T-helper 1 cell treated with Interleukin-12 subunit alpha and Interleukin-12 subunit beta and Interleukin-4 antibody, amounts not matched to agents 30 μg/mL and 1 μg/mL, for 36 hours (primary cell): ENCODE results near the gene CPT1A.

ENCODE experiments used
- H3K27ac Mint-ChIP-seq: one replicate; pipeline ENCODE4 v1.8.0; 2021; ENCODE audit warnings: mild to moderate bottlenecking, mixed read lengths
- H3K27me3 Mint-ChIP-seq: one replicate; pipeline ENCODE4 v1.8.0; 2021; ENCODE audit warnings: low read depth, mixed read lengths
- H3K36me3 Mint-ChIP-seq: one replicate; pipeline ENCODE4 v1.8.0; 2021; ENCODE audit warnings: low read depth, mixed read lengths
- H3K4me1 Mint-ChIP-seq: one replicate; pipeline ENCODE4 v1.8.0; 2021; ENCODE audit warnings: low read depth, mixed read lengths
- H3K4me3 Mint-ChIP-seq: one replicate; pipeline ENCODE4 v1.8.0; 2021; ENCODE audit warnings: mild to moderate bottlenecking, moderate library complexity, mixed read lengths
- H3K9me3 Mint-ChIP-seq: one replicate; pipeline ENCODE4 v1.8.0; 2021; ENCODE audit warnings: mixed read lengths

The CPT1A gene

DNA sequence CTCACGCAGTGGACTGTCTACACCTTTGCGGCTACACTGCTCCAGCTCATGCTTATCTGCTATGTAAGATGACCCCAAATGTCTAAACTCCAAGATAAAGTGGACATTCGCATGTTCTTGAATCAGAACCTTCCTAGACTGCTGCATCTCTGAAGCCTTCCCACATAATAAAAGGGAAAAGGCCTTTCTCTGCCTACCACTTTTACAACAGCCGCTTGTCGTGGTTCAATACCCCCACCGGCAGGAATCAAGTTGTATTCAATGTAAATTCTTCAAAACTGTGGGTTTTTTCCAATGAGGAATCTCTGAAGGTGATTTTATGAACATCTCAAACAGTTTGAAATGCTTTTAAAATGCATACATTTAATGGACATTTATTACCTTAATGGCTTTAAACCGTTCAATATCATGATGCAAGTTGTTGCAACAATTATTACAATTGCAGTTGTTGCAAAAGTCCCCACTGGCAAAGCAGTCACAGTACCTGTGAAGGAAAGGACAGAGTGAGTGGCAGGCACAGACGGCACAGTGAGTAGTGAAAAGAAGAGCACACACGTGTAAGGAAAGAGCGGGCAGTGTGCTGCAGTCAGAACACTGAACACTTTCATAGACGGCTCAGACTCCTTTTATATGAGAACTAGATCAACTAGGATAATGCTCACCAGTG is 126.1 kb downstream of the CPT1A start:
- no peak overlapping the region for H3K4me3 Mint-ChIP-seq
- H3K27me3 Mint-ChIP-seq, result no peaks in the 10 kb centered on the region
- H3K4me1 Mint-ChIP-seq, result no peaks in the 10 kb centered on the region
- H3K9me3 Mint-ChIP-seq, result peaks cover 10% of the 10 kb centered on the region
- no peaks in the 10 kb centered on the region for H3K36me3 Mint-ChIP-seq
- no peak overlapping the region for H3K27ac Mint-ChIP-seq

DNA sequence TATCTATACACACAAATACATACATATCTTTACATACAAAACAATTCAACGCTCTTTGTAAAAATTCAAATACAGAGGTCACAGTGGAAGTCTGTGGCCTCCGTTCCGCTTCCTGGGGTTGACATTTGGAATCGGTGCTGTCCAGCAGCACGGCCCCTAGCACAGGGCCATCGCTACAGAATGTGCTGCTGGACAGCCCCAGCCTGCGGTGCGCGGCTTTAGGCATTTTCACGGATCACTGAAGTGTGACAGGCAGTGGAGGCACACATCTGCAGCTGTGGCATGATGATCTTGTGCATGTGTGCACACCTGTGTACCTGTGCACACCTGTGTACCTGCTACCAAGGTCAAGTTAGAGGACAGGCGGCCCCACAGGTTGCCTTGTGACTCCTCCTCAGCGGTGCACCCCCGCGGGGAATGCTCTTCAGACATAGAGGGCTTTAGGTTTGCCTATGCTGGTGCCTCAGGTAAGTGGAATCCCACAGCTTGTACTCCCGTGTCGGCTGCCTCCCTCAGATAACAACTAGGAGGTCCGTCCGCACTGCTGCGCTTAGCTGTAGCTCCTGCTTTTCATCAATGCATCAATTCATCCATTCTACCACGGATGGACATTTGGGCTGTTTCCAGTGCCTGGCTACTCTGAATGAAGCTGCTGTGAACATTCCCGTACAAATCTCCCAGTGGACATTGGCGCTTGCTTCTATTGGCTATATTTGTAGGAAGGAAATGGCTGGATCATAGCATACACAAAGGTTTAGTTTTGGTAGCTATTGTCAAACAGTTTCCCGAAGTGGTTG is 127.5 kb downstream of the CPT1A start:
- Mint-ChIP-seq H3K4me1 (no peaks in the 10 kb centered on the region), H3K36me3 (no peaks in the 10 kb centered on the region), H3K27ac (no peak overlapping the region), H3K9me3 (no peaks in the 10 kb centered on the region), H3K4me3 (no peak overlapping the region), H3K27me3 (no peaks in the 10 kb centered on the region)

DNA sequence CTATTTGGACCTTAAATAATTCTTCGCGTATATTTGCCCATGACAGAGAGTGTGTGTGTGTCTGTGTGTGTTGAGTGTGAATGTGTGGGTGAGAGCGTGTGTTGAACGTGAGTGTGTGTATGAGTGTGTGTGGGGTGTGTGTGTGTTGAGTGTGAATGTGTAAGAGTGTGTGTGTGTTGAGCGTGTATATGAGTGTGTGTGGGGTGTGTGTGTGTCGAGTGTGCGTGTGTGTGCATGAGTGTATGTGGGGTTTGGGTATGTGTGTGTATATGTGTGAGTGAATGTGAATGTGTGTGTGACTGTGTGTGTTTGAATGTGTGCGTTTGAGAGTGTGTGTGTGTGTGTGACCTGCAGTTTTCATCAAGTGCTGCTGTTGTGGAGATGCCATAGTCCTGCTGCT is 130.6 kb downstream of the CPT1A start:
- H3K27ac Mint-ChIP-seq, result no peak overlapping the region
- no peaks in the 10 kb centered on the region for H3K27me3 Mint-ChIP-seq
- H3K9me3 Mint-ChIP-seq, result no peaks in the 10 kb centered on the region
- no peaks in the 10 kb centered on the region for H3K4me1 Mint-ChIP-seq
- H3K36me3 Mint-ChIP-seq, result no peaks in the 10 kb centered on the region
- no peak overlapping the region for H3K4me3 Mint-ChIP-seq

DNA sequence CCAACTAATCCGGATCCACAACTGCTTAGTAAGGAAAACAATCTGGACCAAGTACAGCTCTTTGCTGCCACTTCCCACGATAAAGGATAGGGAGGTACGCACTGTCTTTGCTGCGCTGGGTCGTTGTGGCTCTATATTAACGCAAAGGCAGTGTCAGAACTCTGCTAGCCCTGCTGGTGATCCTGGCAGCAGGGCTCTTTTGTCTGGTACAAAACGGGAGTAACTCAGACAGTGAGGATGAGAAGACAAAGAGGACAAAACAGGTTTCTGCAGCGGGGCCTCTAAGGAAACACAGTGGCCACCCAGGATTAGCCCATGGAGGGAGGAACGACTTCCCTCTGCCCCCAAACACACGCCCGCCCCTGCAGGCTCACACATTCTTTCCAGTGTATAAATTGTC is 131.3 kb downstream of the CPT1A start:
- H3K27me3 Mint-ChIP-seq, result no peaks in the 10 kb centered on the region
- H3K4me3 Mint-ChIP-seq, result no peak overlapping the region
- no peaks in the 10 kb centered on the region for H3K4me1 Mint-ChIP-seq
- H3K27ac Mint-ChIP-seq, result no peak overlapping the region
- no peaks in the 10 kb centered on the region for H3K9me3 Mint-ChIP-seq
- H3K36me3 Mint-ChIP-seq, result no peaks in the 10 kb centered on the region

DNA sequence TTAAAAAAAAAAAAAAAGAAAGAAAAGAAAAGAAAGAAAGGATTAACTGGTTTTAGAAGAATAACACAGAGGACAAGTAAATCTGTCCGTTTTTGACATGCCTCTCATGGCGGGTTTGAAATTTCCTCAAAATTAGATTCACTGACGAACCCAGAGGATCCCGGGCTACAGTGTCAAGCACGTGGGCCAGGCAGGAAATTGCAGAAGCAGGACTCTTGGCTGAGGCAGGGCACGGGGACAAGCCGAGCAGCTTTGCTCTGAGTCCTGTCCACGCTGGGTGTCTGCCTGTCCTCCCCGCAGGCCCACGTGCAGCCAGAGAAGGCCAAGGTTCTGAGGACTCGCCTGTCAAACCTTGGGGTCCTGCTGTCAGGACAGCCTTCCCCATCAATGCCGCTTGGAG is 132.7 kb downstream of the CPT1A start:
- peaks cover 3% of the 10 kb centered on the region for H3K27me3 Mint-ChIP-seq
- H3K4me1 Mint-ChIP-seq, result no peaks in the 10 kb centered on the region
- no peak overlapping the region for H3K27ac Mint-ChIP-seq
- no peaks in the 10 kb centered on the region for H3K36me3 Mint-ChIP-seq
- no peak overlapping the region for H3K4me3 Mint-ChIP-seq
- no peaks in the 10 kb centered on the region for H3K9me3 Mint-ChIP-seq

DNA sequence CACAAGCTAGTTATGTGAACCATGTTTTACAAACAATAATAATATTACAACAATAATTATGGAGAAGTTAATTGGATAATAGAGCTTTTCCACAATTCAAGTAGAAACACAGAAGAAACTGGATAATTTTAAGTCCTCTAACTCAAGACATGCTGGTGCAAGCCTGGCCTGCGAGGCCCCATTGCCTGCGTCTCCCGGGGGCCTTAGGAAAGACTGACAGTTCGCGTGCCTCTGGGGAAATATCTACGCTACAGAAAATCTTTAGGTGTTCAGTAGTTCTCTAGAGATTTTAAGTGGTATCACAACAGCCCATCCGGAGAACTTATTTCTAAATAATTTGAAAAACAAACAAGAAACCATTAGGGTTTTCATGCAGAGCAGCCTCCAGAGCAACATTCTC is 134.2 kb downstream of the CPT1A start:
- H3K4me3 Mint-ChIP-seq, result no peak overlapping the region
- no peaks in the 10 kb centered on the region for H3K4me1 Mint-ChIP-seq
- no peak overlapping the region for H3K27ac Mint-ChIP-seq
- no peaks in the 10 kb centered on the region for H3K9me3 Mint-ChIP-seq
- H3K27me3 Mint-ChIP-seq, result peaks cover 7% of the 10 kb centered on the region
- no peaks in the 10 kb centered on the region for H3K36me3 Mint-ChIP-seq

DNA sequence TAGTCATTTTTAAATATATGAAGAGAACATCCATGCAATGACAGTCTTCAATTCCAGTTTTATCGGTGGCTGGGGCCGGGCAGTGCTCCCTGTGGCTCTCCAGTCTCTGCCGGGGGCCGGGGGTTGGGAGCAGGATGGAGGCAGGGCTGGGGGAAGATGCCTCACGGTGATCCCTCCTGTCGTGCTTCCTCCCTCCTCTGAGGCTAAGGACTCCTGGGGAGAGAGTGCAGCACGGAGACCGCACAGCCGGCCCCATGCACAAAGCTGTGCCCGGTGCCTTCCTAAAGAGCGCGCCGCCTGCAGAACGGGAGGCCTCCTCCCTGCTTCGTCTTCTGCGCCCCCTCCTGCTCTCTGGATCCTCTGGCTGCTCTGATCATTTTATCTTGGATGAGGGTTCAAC is 136.8 kb downstream of the CPT1A start:
- H3K4me1 Mint-ChIP-seq, result no peaks in the 10 kb centered on the region
- peaks cover 7% of the 10 kb centered on the region for H3K27me3 Mint-ChIP-seq
- H3K27ac Mint-ChIP-seq, result no peak overlapping the region
- H3K4me3 Mint-ChIP-seq, result no peak overlapping the region
- H3K9me3 Mint-ChIP-seq, result no peaks in the 10 kb centered on the region
- no peaks in the 10 kb centered on the region for H3K36me3 Mint-ChIP-seq
